ENCODE measurements around the gene PEMT. TPM values are rescaled to one million over a fixed set of nuclear protein-coding genes. Genes with fewer than 3 reads are reported as not detected.

PEMT gene
- total and polyA plus RNA-seq, 2 donors (not counting 1 experiment from before 2014, with no cell fraction given), result 10.7 to 20.3 TPM

- no peak for ATAC-seq (ENCODE audit: low read depth)
- Histone ChIP-seq H3K4me1 (ENCODE audit: control insufficient read depth in 2 of 2, insufficient read depth in 2 of 2, low read length in 2 of 2) (no peaks in the 10 kb centered on the region), H2AFZ (ENCODE audit: insufficient read depth, low read depth, low read length, poor library complexity, severe bottlenecking) (no peak overlapping the region), H3K4me2 (replicated peaks; ENCODE audit: low read depth, low read length, poor library complexity, severe bottlenecking) (no peak overlapping the region), H4K20me1 (ENCODE audit: control insufficient read depth, insufficient read depth, low read length, poor library complexity, severe bottlenecking) (no peaks in the 10 kb centered on the region), H3K27me3 (replicated peaks in 1 of 4; ENCODE audit: control extremely low read depth in 1 of 4, control insufficient read depth in 3 of 4, insufficient read depth in 4 of 4, low read length in 3 of 4) (no peaks in the 10 kb centered on the region), H3K27ac (ENCODE audit: low read length in 2 of 2) (no peak overlapping the region), H3K79me2 (ENCODE audit: control insufficient read depth, insufficient read depth, low read length) (no peaks in the 10 kb centered on the region), H3K9ac (ENCODE audit: low read length) (no peak overlapping the region), H3K4me3 (ENCODE audit: control extremely low read depth in 1 of 5, extremely low read depth in 1 of 5, insufficient read depth in 1 of 5, low read depth in 2 of 5, low read length in 4 of 5) (no peak overlapping the region), H3K9me3 (ENCODE audit: control extremely low read depth in 1 of 3, control insufficient read depth in 2 of 3, insufficient read depth in 1 of 3, low read length in 2 of 3) (no peaks in the 10 kb centered on the region), H3K36me3 (replicated peaks in 1 of 2; ENCODE audit: control extremely low read depth in 1 of 2, control insufficient read depth in 1 of 2, extremely low read depth in 1 of 2, insufficient read depth in 2 of 2, low read length in 1 of 2) (peaks cover 0 to 2% of the 10 kb centered on the region in 2 experiments)
- WGBS (ENCODE audit: insufficient coverage), result 82% methylated on average over 16 of the region's 21 CpGs
- intact Hi-C loops (cut with micrococcal nuclease), result no loop called here
- no peak overlapping the region for H3K4me3 Mint-ChIP-seq
- no peaks in the 10 kb centered on the region for H3K27me3 Mint-ChIP-seq
- DNase-seq, result no peak
- POLR2A ChIA-PET, result interaction anchor here (0.6 kb wide), 1 partner anchor 403 kb away, joined by 3 read pairs; no protein-coding TSS in a partner anchor
- no peaks in the 10 kb centered on the region for H3K9me3 Mint-ChIP-seq (ENCODE audit: insufficient read depth)
- H3K4me1 Mint-ChIP-seq, result no peaks in the 10 kb centered on the region
- CTCF ChIA-PET, result interaction anchor here (1.2 kb wide), 1 partner anchor 126 kb away, joined by 3 read pairs; no protein-coding TSS in a partner anchor
- H3K27ac Mint-ChIP-seq, result no peak overlapping the region
- no peak for TF ChIP-seq EZH2 (IDR thresholded peaks at IDR 0.05; ENCODE audit: borderline replicate concordance, insufficient read depth, low read depth, low read length, poor library complexity, severe bottlenecking)
- no peak for TF ChIP-seq CTCF (IDR thresholded peaks at IDR 0.05)
Observed at GRCh38 chr17:17515934-17516930, 75.3 kb downstream of the PEMT start.
